Heart left ventricle (tissue), 13 donors: Measurements from ENCODE around the gene PPFIA2.

Experiments used
- CTCF ChIP-seq, 12 donors: fragments of 200-600 bp; sonication (generic) in 4 of 12; IDR thresholded peaks; one replicate each; pipeline versions ENCODE4 v1.5.0 to v1.8.0; 2018 to 2022; ENCODE audit warnings: antibody characterized with exemption in 12 of 12, mild to moderate bottlenecking in 5 of 12
- POLR2A ChIP-seq, 2 donors: fragments of 450-650 bp; IDR thresholded peaks; one replicate each; pipeline ENCODE4 v1.6.1; 2017; ENCODE audit warnings: antibody characterized with exemption in 2 of 2, mild to moderate bottlenecking in 2 of 2, moderate library complexity in 2 of 2
- donor health status: ischemic (EF 13 %, LVEDD 7.1; RV severe dilation, severe dysfunction).
- donor health status: DM: no; HTN: yes; CAD: no.
- donor health status: DM: no; HTN: no; CAD: no.
- donor health status: ischemic (EF 25% LVEDD 6.9; RV normal size, moderate dysfunction).
- donor health status: ischemic (EF 25% LVEDD 5.7; RV mildly dilated, moderate dysfunction).
- donor health status: ischemic (EF 35%, LVEDD 5.7; RV mildly dilated, moderate dysfunction).
- donor health status: nonischemic (EF 11% LVEDD 7.7; RV severe dilation, severe dysfunction).
- donor health status: DM: yes; HTN: yes; CAD: no.
- donor health status: PGD.
- donor health status: ischemic (EF 29% LVEDD 5.4; RV normal size, mild dysfunction).
- donor health status: nonischemic (EF 23%, LVEDD 6.1; RV moderate dilation, normal function).

GRCh38 chr12:81337886-81338285, 421.3 kb downstream of the PPFIA2 start:
- no peak for TF ChIP-seq CTCF (IDR thresholded peaks at IDR 0.05)
- no peak for TF ChIP-seq POLR2A (IDR thresholded peaks at IDR 0.05)
